T-helper 22 cell (primary cell): ENCODE measurements around the gene MOB3A.

Source experiments
- DNase-seq: peaks from one replicate; pipeline ENCODE4 v3.0.0-alpha.2; 2020; ENCODE audit warnings: low read depth

The MOB3A gene

GRCh38 chr19:2059422-2060201, 36.5 kb downstream of the MOB3A start:
- no peak for DNase-seq

GRCh38 chr19:2058570-2059421, 37.3 kb downstream of the MOB3A start:
- DNase-seq = no peak

- no peak for DNase-seq
Measured at GRCh38 chr19:2057484-2058469, 38.3 kb downstream of the MOB3A start.

- no peak for DNase-seq
Measured at GRCh38 chr19:2056837-2057192, 39.3 kb downstream of the MOB3A start.

- DNase-seq = no peak
Measured at GRCh38 chr19:2055931-2056836, 39.9 kb downstream of the MOB3A start.

GRCh38 chr19:2054763-2055162, 41.4 kb downstream of the MOB3A start:
- no peak for DNase-seq

- no peak for DNase-seq
Measured at GRCh38 chr19:2053601-2054389, 42.3 kb downstream of the MOB3A start.

GRCh38 chr19:2051773-2052704, 44.1 kb downstream of the MOB3A start:
- peak; percentile 48 for DNase-seq

- peak; percentile 85 for DNase-seq
Measured at GRCh38 chr19:2050991-2051772, 44.9 kb downstream of the MOB3A start, which contains the start of gene MKNK2. Gene MKNK2 (minus strand): TSS chr19:2051244. CDS start chr19:2050851, 393 bp downstream.

- DNase-seq = no peak
Measured at GRCh38 chr19:2050349-2050990, 45.7 kb downstream of the MOB3A start.

- peak; percentile 34 for DNase-seq
Measured at GRCh38 chr19:2049741-2050348, 46.3 kb downstream of the MOB3A start.

GRCh38 chr19:2048959-2049740, 47.0 kb downstream of the MOB3A start:
- DNase-seq = no peak

GRCh38 chr19:2048104-2048958, 47.8 kb downstream of the MOB3A start:
- DNase-seq = no peak

GRCh38 chr19:2047449-2048103, 48.5 kb downstream of the MOB3A start:
- DNase-seq = peak; percentile 37

- DNase-seq = no peak
Measured at GRCh38 chr19:2047076-2047448, 49.1 kb downstream of the MOB3A start.
